HepG2 (cell line): ENCODE results near the gene STXBP4. TPM values are rescaled to one million over a fixed set of nuclear protein-coding genes. Genes with fewer than 3 reads are reported as not detected.

Experiments
- AHDC1 ChIP-seq: sonication (generic); formaldehyde crosslinking; IDR thresholded peaks from 2 replicates; pipeline ENCODE4 v1.5.1; 2020; ENCODE audit warnings: mild to moderate bottlenecking, missing genetic modification reagents, borderline replicate concordance
- ATF7 ChIP-seq, 2 experiments: fragments of 450-650 bp in 1 of 2; sonication (generic) in 1 of 2; formaldehyde crosslinking in 1 of 2; IDR thresholded peaks; 2 replicates each; pipeline versions ENCODE4 v1.4.0 to v1.6.1; 2016 to 2020; ENCODE audit warnings: antibody characterized with exemption in 1 of 2, mild to moderate bottlenecking in 1 of 2, missing genetic modification reagents in 1 of 2
- ATRX ChIP-seq: sonication (generic); formaldehyde crosslinking; IDR thresholded peaks from 2 replicates; pipeline ENCODE4 v1.4.0; 2020; ENCODE audit warnings: missing genetic modification reagents, borderline replicate concordance
- BCL6 ChIP-seq: IDR thresholded peaks from 2 replicates; pipeline ENCODE4 v1.6.1; 2016; ENCODE audit warnings: missing genetic modification reagents, missing compliant biosample characterization
- CCDC6 ChIP-seq: sonication (generic); formaldehyde crosslinking; IDR thresholded peaks from 2 replicates; pipeline ENCODE4 v1.8.1; 2022; ENCODE audit warnings: mild to moderate bottlenecking, missing genetic modification reagents, moderate library complexity
- HOXD1 ChIP-seq: sonication (generic); formaldehyde crosslinking; IDR thresholded peaks from 2 replicates; pipeline ENCODE4 v1.5.0; 2020; ENCODE audit warnings: missing genetic modification reagents
- KAT2B ChIP-seq: fragments of 150-350 bp; IDR thresholded peaks from 2 replicates; pipeline ENCODE4 v1.6.1; 2014; ENCODE audit warnings: low read depth, low read length, borderline replicate concordance
- KAT7 ChIP-seq: IDR thresholded peaks from 2 replicates; pipeline ENCODE4 v1.6.1; 2018; ENCODE audit warnings: borderline replicate concordance, missing compliant biosample characterization
- MEF2D ChIP-seq: sonication (generic); formaldehyde crosslinking; IDR thresholded peaks from 2 replicates; pipeline ENCODE4 v1.5.1; 2020; ENCODE audit warnings: mild to moderate bottlenecking, missing genetic modification reagents
- RCOR2 ChIP-seq: IDR thresholded peaks from 2 replicates; pipeline ENCODE4 v1.6.1; 2016; ENCODE audit warnings: missing biosample characterization, missing genetic modification reagents
- SCMH1 ChIP-seq: sonication (generic); formaldehyde crosslinking; IDR thresholded peaks from 2 replicates; pipeline ENCODE4 v1.9.0; 2021; ENCODE audit warnings: missing genetic modification reagents, mild to moderate bottlenecking, borderline replicate concordance
- SNAPC5 ChIP-seq: sonication (generic); formaldehyde crosslinking; IDR thresholded peaks from 2 replicates; pipeline ENCODE4 v1.8.1; 2023; ENCODE audit warnings: mild to moderate bottlenecking, missing genetic modification reagents, borderline replicate concordance
- TAF1 ChIP-seq: sonication (generic); formaldehyde crosslinking; IDR thresholded peaks from 2 replicates; pipeline ENCODE4 v1.4.0; 2020; ENCODE audit warnings: missing genetic modification reagents
- ZBTB1 ChIP-seq: sonication (generic); formaldehyde crosslinking; IDR thresholded peaks from 2 replicates; pipeline ENCODE4 v1.4.0; 2020; ENCODE audit warnings: missing genetic modification reagents, borderline replicate concordance
- ZNF264 ChIP-seq: sonication (generic); formaldehyde crosslinking; IDR thresholded peaks from 2 replicates; pipeline ENCODE4 v1.4.0; 2020; ENCODE audit warnings: missing genetic modification reagents
- ZNF3 ChIP-seq: IDR thresholded peaks from 2 replicates; pipeline ENCODE4 v1.7.0; 2017; ENCODE audit warnings: inconsistent platforms
- ZNF331 ChIP-seq: sonication (generic); formaldehyde crosslinking; IDR thresholded peaks from 2 replicates; pipeline ENCODE4 v1.4.0; 2020; ENCODE audit warnings: missing genetic modification reagents
- ZNF430 ChIP-seq: sonication (generic); formaldehyde crosslinking; IDR thresholded peaks from 2 replicates; pipeline ENCODE4 v1.9.0; 2021; ENCODE audit warnings: mild to moderate bottlenecking, missing genetic modification reagents
- ZNF446 ChIP-seq: sonication (generic); formaldehyde crosslinking; IDR thresholded peaks from 2 replicates; pipeline ENCODE4 v1.5.0; 2020; ENCODE audit warnings: mild to moderate bottlenecking, missing genetic modification reagents
- ZNF569 ChIP-seq: sonication (generic); formaldehyde crosslinking; IDR thresholded peaks from 2 replicates; pipeline ENCODE4 v1.5.0; 2020; ENCODE audit warnings: mild to moderate bottlenecking, missing genetic modification reagents, moderate library complexity, borderline replicate concordance
- ZNF747 ChIP-seq: sonication (generic); formaldehyde crosslinking; IDR thresholded peaks from 2 replicates; pipeline ENCODE4 v1.8.1; 2023; ENCODE audit warnings: missing genetic modification reagents, mild to moderate bottlenecking, borderline replicate concordance
- ZSCAN21 ChIP-seq: sonication (generic); formaldehyde crosslinking; IDR thresholded peaks from 2 replicates; pipeline ENCODE4 v1.8.0; 2022; ENCODE audit warnings: mild to moderate bottlenecking, missing genetic modification reagents, moderate library complexity, borderline replicate concordance
- polyA plus RNA-seq, 8 experiments: library from polyadenylated mRNA; depleted of rRNA in 3 of 8; stranded (reverse) in 7 of 8; unstranded in 1 of 8; fragments of >200 nt; fragmentation: Illumina TruSeq in 4 of 8; extraction: Trizol in 4 of 8; gene quantifications; 2 replicates each; pipeline versions ENCODE4 v1.2.1 to v1.2.3, GENCODE V29; 2011 to 2016; ENCODE audit warnings: low read depth in 4 of 8, missing spikeins in 1 of 8, mixed read lengths in 1 of 8; ENCODE audit not compliant: insufficient read depth in 1 of 8
- total RNA-seq, 5 experiments: library from RNA; depleted of rRNA; stranded (reverse); fragments of >200 nt; fragmentation: Illumina TruSeq; extraction: Trizol; gene quantifications; 2 replicates each; pipeline ENCODE4 v1.2.3, GENCODE V29; 2016; ENCODE audit warnings: low read depth in 1 of 5
- TF ChIP-seq, protein P1 (sequence below): sonication (generic); formaldehyde crosslinking; IDR thresholded peaks from 2 replicates; pipeline ENCODE4 v1.8.1; 2022; ENCODE audit warnings: low read depth, mild to moderate bottlenecking, missing genetic modification reagents

The STXBP4 gene
- total and polyA plus RNA-seq, 2 of the 13 experiments (the other 11 are each of a cell fraction or from before 2014, with no cell fraction given): 8.5 to 36.1 TPM

DNA sequence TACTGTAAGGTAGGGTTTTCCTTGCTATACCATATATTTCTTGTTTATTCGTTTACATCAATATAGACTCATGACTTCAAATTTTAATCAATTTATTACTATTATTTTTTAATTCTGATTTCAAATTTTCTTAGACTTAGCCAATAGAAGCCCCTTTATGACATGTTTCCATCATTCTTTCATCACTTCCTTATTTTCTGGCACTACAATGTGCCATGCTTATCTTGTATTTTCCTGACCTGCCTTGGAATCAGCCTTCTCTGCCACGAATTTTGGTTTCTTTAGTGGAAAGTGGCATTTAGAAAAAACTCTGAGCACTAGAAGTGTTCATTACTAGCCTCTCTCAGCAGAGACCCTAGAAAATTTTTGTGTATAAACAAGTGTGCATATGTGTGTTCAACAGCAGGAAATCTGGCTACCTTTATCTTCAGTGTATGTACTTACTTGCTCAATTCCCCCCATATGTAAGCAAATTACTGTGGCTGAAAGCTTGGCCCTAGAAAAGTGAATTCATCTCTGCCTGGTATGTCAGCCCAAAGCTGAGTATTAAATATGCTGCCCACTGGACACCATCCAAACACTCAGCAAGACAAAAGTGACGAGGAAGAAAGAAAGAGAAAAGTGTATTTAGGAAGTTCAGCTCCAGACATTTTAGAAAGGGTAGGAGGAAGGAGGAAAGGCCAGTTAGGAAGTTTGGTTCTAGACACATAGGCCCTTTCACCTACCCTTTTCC, 4.0 kb downstream of the STXBP4 start (continued):
- no peak for TF ChIP-seq ZNF264 (CRISPR knock-in tag)
- TF ChIP-seq KAT7 (CRISPR knock-in tag): no peak
- TF ChIP-seq AHDC1: peak; percentile 50; the same call in 1 of the 2 replicates
- TF ChIP-seq CCDC6 (CRISPR knock-in tag): no peak
- no peak for TF ChIP-seq ZNF569 (CRISPR knock-in tag)
- no peak for TF ChIP-seq ZBTB1
- TF ChIP-seq SCMH1 (CRISPR knock-in tag): no peak
- no peak for TF ChIP-seq ZNF747 (CRISPR knock-in tag)
- TF ChIP-seq ZSCAN21 (CRISPR knock-in tag): no peak
- no peak for TF ChIP-seq MEF2D (CRISPR knock-in tag)
- TF ChIP-seq KAT2B: no peak
- no peak for TF ChIP-seq ZNF331 (CRISPR knock-in tag)
- no peak for TF ChIP-seq RCOR2 (CRISPR knock-in tag)
- TF ChIP-seq TAF1 (CRISPR knock-in tag): no peak
- no peak for TF ChIP-seq ZNF446 (CRISPR knock-in tag)
- TF ChIP-seq ATRX (CRISPR knock-in tag): no peak
- TF ChIP-seq ATF7 (IDR thresholded peaks at IDR 0.05): no peak
- no peak for TF ChIP-seq ATF7 (CRISPR knock-in tag; IDR thresholded peaks at IDR 0.05)
- TF ChIP-seq, protein P1, sequence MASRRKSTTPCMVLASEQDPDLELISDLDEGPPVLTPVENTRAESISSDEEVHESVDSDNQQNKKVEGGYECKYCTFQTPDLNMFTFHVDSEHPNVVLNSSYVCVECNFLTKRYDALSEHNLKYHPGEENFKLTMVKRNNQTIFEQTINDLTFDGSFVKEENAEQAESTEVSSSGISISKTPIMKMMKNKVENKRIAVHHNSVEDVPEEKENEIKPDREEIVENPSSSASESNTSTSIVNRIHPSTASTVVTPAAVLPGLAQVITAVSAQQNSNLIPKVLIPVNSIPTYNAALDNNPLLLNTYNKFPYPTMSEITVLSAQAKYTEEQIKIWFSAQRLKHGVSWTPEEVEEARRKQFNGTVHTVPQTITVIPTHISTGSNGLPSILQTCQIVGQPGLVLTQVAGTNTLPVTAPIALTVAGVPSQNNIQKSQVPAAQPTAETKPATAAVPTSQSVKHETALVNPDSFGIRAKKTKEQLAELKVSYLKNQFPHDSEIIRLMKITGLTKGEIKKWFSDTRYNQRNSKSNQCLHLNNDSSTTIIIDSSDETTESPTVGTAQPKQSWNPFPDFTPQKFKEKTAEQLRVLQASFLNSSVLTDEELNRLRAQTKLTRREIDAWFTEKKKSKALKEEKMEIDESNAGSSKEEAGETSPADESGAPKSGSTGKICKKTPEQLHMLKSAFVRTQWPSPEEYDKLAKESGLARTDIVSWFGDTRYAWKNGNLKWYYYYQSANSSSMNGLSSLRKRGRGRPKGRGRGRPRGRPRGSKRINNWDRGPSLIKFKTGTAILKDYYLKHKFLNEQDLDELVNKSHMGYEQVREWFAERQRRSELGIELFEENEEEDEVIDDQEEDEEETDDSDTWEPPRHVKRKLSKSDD (CRISPR knock-in tag): no peak
- peak; percentile 42; the same call in 1 of the 2 replicates for TF ChIP-seq BCL6 (CRISPR knock-in tag)
- no peak for TF ChIP-seq ZNF3 (CRISPR knock-in tag)
- TF ChIP-seq ZNF430 (CRISPR knock-in tag): no peak
- no peak for TF ChIP-seq SNAPC5 (CRISPR knock-in tag)
- no peak for TF ChIP-seq HOXD1 (CRISPR knock-in tag)
